WTC11 (cell line): ENCODE results near the gene TUBA4B. TPM values are rescaled to one million over a fixed set of nuclear protein-coding genes. Genes with fewer than 3 reads are reported as not detected.

Experiments
- ARID4B ChIP-seq: sonication (generic); formaldehyde crosslinking; IDR thresholded peaks from 2 replicates; pipeline ENCODE4 v1.8.0; 2023; ENCODE audit warnings: missing genetic modification reagents, mild to moderate bottlenecking, borderline replicate concordance
- CBFB ChIP-seq: sonication (generic); formaldehyde crosslinking; IDR thresholded peaks from 2 replicates; pipeline ENCODE4 v1.8.1; 2022; ENCODE audit warnings: mild to moderate bottlenecking, low read depth, missing genetic modification reagents
- E2F4 ChIP-seq: sonication (generic); formaldehyde crosslinking; IDR thresholded peaks from 2 replicates; pipeline ENCODE4 v1.8.1; 2022; ENCODE audit warnings: low read depth, mild to moderate bottlenecking, moderate library complexity, missing genetic modification reagents, borderline replicate concordance
- GABPB1 ChIP-seq: sonication (generic); formaldehyde crosslinking; IDR thresholded peaks from 2 replicates; pipeline ENCODE4 v1.8.1; 2023; ENCODE audit warnings: mild to moderate bottlenecking, missing genetic modification reagents
- NFATC4 ChIP-seq: fragments of 250-450 bp; sonication (Bioruptor Pico); IDR thresholded peaks from 2 replicates; pipeline ENCODE4 v1.9.0; 2021; ENCODE audit warnings: mild to moderate bottlenecking
- NFE2L1 ChIP-seq: sonication (generic); formaldehyde crosslinking; IDR thresholded peaks from 2 replicates; pipeline ENCODE4 v1.8.1; 2023; ENCODE audit warnings: missing genetic modification reagents
- NR2C2 ChIP-seq: sonication (generic); formaldehyde crosslinking; IDR thresholded peaks from 2 replicates; pipeline ENCODE4 v1.8.0; 2022; ENCODE audit warnings: mild to moderate bottlenecking, missing genetic modification reagents
- PREB ChIP-seq: sonication (generic); formaldehyde crosslinking; IDR thresholded peaks from 2 replicates; pipeline ENCODE4 v1.8.1; 2022; ENCODE audit warnings: mild to moderate bottlenecking, missing genetic modification reagents, moderate library complexity, borderline replicate concordance
- PRRX2 ChIP-seq: fragments of 250-450 bp; sonication (Bioruptor Pico); IDR thresholded peaks from 2 replicates; pipeline ENCODE4 v1.8.0; 2021; ENCODE audit warnings: mild to moderate bottlenecking
- RELA ChIP-seq: sonication (generic); formaldehyde crosslinking; IDR thresholded peaks from 2 replicates; pipeline ENCODE4 v1.8.1; 2022; ENCODE audit warnings: missing genetic modification reagents, mild to moderate bottlenecking, borderline replicate concordance
- RORB ChIP-seq: fragments of 250-450 bp; sonication (Bioruptor Pico); IDR thresholded peaks from 2 replicates; pipeline ENCODE4 v1.9.0; 2021; ENCODE audit warnings: mild to moderate bottlenecking
- SP1 ChIP-seq: sonication (generic); formaldehyde crosslinking; conservative IDR thresholded peaks from 2 replicates; pipeline ENCODE4 v1.8.1; 2022; ENCODE audit warnings: missing genetic modification reagents
- TP53 ChIP-seq: sonication (generic); formaldehyde crosslinking; IDR thresholded peaks from 2 replicates; pipeline ENCODE4 v1.8.1; 2023; ENCODE audit warnings: mild to moderate bottlenecking, missing genetic modification reagents
- ZNF219 ChIP-seq: sonication (generic); formaldehyde crosslinking; IDR thresholded peaks from 2 replicates; pipeline ENCODE4 v1.8.0; 2023; ENCODE audit warnings: missing genetic modification reagents, mild to moderate bottlenecking, borderline replicate concordance
- ZNF263 ChIP-seq: sonication (generic); formaldehyde crosslinking; IDR thresholded peaks from 2 replicates; pipeline ENCODE4 v1.8.1; 2022; ENCODE audit warnings: low read depth, mild to moderate bottlenecking, moderate library complexity, missing genetic modification reagents
- ZNF396 ChIP-seq: fragments of 250-450 bp; sonication (Bioruptor Pico); IDR thresholded peaks from 2 replicates; pipeline ENCODE4 v1.8.0; 2021; ENCODE audit warnings: mild to moderate bottlenecking, moderate library complexity, borderline replicate concordance
- ZNF671 ChIP-seq: fragments of 250-450 bp; sonication (Bioruptor Pico); IDR thresholded peaks from 2 replicates; pipeline ENCODE4 v1.8.0; 2021; ENCODE audit warnings: mild to moderate bottlenecking
- ZSCAN18 ChIP-seq: fragments of 250-450 bp; sonication (Bioruptor Pico); IDR thresholded peaks from 2 replicates; pipeline ENCODE4 v2.1.2; 2022; ENCODE audit warnings: mild to moderate bottlenecking, moderate library complexity
- total RNA-seq: library from RNA; stranded (reverse); gene quantifications from 3 replicates; pipeline ENCODE4 v1.2.3, GENCODE V29; 2021
- TF ChIP-seq, protein P1 (sequence below): sonication (generic); formaldehyde crosslinking; IDR thresholded peaks from 2 replicates; pipeline ENCODE4 v1.8.0; 2023; ENCODE audit warnings: mild to moderate bottlenecking, missing genetic modification reagents
- TF ChIP-seq, protein P2 (sequence below): fragments of 250-450 bp; sonication (Bioruptor Pico); IDR thresholded peaks from 2 replicates; pipeline ENCODE4 v1.9.0; 2021; ENCODE audit warnings: moderate library complexity, mild to moderate bottlenecking, inconsistent platforms, borderline replicate concordance

Gene TUBA4B
- total RNA-seq, 1 experiment from 2014 or later = 0.20 TPM

- TF ChIP-seq NR2C2 = no peak
- TF ChIP-seq, protein P1, sequence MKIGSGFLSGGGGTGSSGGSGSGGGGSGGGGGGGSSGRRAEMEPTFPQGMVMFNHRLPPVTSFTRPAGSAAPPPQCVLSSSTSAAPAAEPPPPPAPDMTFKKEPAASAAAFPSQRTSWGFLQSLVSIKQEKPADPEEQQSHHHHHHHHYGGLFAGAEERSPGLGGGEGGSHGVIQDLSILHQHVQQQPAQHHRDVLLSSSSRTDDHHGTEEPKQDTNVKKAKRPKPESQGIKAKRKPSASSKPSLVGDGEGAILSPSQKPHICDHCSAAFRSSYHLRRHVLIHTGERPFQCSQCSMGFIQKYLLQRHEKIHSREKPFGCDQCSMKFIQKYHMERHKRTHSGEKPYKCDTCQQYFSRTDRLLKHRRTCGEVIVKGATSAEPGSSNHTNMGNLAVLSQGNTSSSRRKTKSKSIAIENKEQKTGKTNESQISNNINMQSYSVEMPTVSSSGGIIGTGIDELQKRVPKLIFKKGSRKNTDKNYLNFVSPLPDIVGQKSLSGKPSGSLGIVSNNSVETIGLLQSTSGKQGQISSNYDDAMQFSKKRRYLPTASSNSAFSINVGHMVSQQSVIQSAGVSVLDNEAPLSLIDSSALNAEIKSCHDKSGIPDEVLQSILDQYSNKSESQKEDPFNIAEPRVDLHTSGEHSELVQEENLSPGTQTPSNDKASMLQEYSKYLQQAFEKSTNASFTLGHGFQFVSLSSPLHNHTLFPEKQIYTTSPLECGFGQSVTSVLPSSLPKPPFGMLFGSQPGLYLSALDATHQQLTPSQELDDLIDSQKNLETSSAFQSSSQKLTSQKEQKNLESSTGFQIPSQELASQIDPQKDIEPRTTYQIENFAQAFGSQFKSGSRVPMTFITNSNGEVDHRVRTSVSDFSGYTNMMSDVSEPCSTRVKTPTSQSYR (CRISPR knock-in tag) = peak; percentile 78; the same call in 1 of the 2 replicates
- TF ChIP-seq GABPB1 (CRISPR knock-in tag) = no peak
- TF ChIP-seq PRRX2 (CRISPR knock-in tag) = no peak
- TF ChIP-seq RELA (CRISPR knock-in tag) = 0 out of 2 replicates have a peak, but pooled peaks have one; percentile 50
- no peak for TF ChIP-seq PREB (CRISPR knock-in tag)
- no peak for TF ChIP-seq RORB (CRISPR knock-in tag)
- TF ChIP-seq CBFB (CRISPR knock-in tag) = no peak
- TF ChIP-seq, protein P2, sequence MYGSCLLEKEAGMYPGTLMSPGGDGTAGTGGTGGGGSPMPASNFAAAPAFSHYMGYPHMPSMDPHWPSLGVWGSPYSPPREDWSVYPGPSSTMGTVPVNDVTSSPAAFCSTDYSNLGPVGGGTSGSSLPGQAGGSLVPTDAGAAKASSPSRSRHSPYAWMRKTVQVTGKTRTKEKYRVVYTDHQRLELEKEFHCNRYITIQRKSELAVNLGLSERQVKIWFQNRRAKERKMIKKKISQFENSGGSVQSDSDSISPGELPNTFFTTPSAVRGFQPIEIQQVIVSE (CRISPR knock-in tag) = no peak
- TF ChIP-seq ZNF396 (CRISPR knock-in tag) = no peak
- peak; percentile 79 for TF ChIP-seq NFE2L1 (CRISPR knock-in tag)
- TF ChIP-seq ARID4B (CRISPR knock-in tag) = 0 out of 2 replicates have a peak, but pooled peaks have one; percentile 60
- TF ChIP-seq TP53 (CRISPR knock-in tag) = peak; percentile 19; the same call in 1 of the 2 replicates
- TF ChIP-seq ZNF263 (CRISPR knock-in tag) = 0 out of 2 replicates have a peak, but pooled peaks have one; percentile 31
- TF ChIP-seq ZNF219 (CRISPR knock-in tag) = no peak
- TF ChIP-seq ZSCAN18 = no peak
- TF ChIP-seq ZNF671 (CRISPR knock-in tag) = no peak
- no peak for TF ChIP-seq NFATC4
- no peak for TF ChIP-seq E2F4 (CRISPR knock-in tag)
- 0 out of 2 replicates have a peak, but pooled peaks have one; percentile 41 for TF ChIP-seq SP1 (CRISPR knock-in tag)
Measured at GRCh38 chr2:219252900-219253752, at the start of gene TUBA4B (continued).
